Omental fat pad (tissue), 4 donors: ENCODE data around the gene MET. TPM values are rescaled to one million over a fixed set of nuclear protein-coding genes. Genes with fewer than 3 reads are reported as not detected.
"Not testable (repeated sequence)": the region's sequence is repeated elsewhere in the genome, so short reads cannot be mapped to it uniquely, and the experiment has no call there.

Experiments used
- ATAC-seq: fragments of 150-250 bp; one replicate; pipeline ENCODE4 v1.9.1; 2016; ENCODE audit warnings: mild to moderate bottlenecking, moderate library complexity; ENCODE audit not compliant: low FRiP score
- DNase-seq: peaks from one replicate; pipeline ENCODE4 v3.0.0-alpha.2; 2019; ENCODE audit warnings: low spot score
- CTCF ChIP-seq, 3 donors: fragments of 450-650 bp; IDR thresholded peaks; one replicate each; pipeline ENCODE4 v1.5.1; 2016 to 2017; ENCODE audit warnings: antibody characterized with exemption in 3 of 3, mild to moderate bottlenecking in 3 of 3, moderate library complexity in 2 of 3
- total RNA-seq, 4 donors: library from RNA; depleted of rRNA; stranded (reverse); fragments of >200 nt; gene quantifications; one replicate each; pipeline ENCODE4 v1.1.0, GENCODE V29; 2016

The MET gene
- total RNA-seq, 4 donors from 2014 or later, result 24.9 to 92.4 (median 54.4) TPM

GRCh38 chr7:116740231-116740630 lies 68.2 kb downstream of the MET start:
- DNase-seq (no peak), ATAC-seq (no peak)
- TF ChIP-seq CTCF (IDR thresholded peaks at IDR 0.05), result no peak

GRCh38 chr7:116740755-116741462 lies 68.9 kb downstream of the MET start:
- TF ChIP-seq CTCF (IDR thresholded peaks at IDR 0.05), result no peak
- ATAC-seq, result no peak
- DNase-seq, result no peak

- TF ChIP-seq CTCF (IDR thresholded peaks at IDR 0.05), result no peak
- DNase-seq (no peak), ATAC-seq (no peak)
Observed at GRCh38 chr7:116741625-116742316, 69.8 kb downstream of the MET start.

GRCh38 chr7:116742641-116743040 lies 70.6 kb downstream of the MET start:
- no peak for DNase-seq
- no peak for TF ChIP-seq CTCF (IDR thresholded peaks at IDR 0.05)
- ATAC-seq, result no peak

- ATAC-seq, DNase-seq: not testable (repeated sequence)
Observed at GRCh38 chr7:116743835-116744234, 71.8 kb downstream of the MET start.

- ATAC-seq, DNase-seq: not testable (repeated sequence)
Observed at GRCh38 chr7:116746388-116746787, 74.4 kb downstream of the MET start.

- not testable (repeated sequence) for DNase-seq, ATAC-seq
Observed at GRCh38 chr7:116751070-116751469, 79.1 kb downstream of the MET start.

- TF ChIP-seq CTCF (IDR thresholded peaks at IDR 0.05), result no peak
- ATAC-seq (no peak), DNase-seq (no peak)
Observed at GRCh38 chr7:116752305-116753074, 80.5 kb downstream of the MET start.
